ENCODE measurements around the gene CDHR2. TPM values are rescaled to one million over a fixed set of nuclear protein-coding genes. Genes with fewer than 3 reads are reported as not detected.
A peak's percentile ranks its signal among the peaks of the same experiment; 100 is the strongest.

The CDHR2 gene
- total and polyA plus RNA-seq, 2 donors from 2014 or later: 4.2 to 8.0 TPM

DNA sequence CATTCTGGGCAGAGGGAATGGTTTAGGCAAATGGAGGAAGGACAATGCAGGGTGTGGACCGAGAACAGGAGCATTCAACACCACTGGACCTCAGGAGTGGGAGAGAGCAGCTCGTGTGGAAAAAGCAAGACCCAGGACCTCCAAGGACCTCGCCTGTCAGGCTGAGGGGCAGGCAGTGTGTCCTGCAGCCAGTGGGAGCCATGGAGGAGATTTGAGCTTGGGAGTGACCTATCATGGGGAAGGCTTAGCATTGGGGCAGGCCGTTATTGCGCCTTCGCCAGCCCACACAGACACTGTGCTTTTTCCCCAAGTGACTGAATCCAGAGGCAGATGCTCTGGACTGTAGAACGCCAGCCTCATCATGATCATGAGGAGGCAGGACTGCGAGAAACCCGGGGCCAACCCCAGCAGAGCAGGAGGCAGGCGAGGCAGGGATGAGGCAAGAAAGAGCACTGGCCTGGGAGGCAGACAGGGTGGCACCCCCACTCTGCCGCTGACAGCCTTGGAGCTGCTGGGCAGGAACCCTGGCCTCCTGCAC lies 3.3 kb downstream of the CDHR2 start:
- FAIRE-seq: no peak
- H3K9me3 ChIP-seq (ENCODE audit: control insufficient read depth in 2 of 3, insufficient read depth in 1 of 3, low read length in 3 of 3): no peaks in the 10 kb centered on the region
- H3K27me3 ChIP-seq (ENCODE audit: control insufficient read depth, insufficient read depth, low read length): no peaks in the 10 kb centered on the region
- TF ChIP-seq CTCF (IDR thresholded peaks at IDR 0.05; ENCODE audit: borderline replicate concordance, extremely low read depth, insufficient read depth): no peak
- H3K4me3 ChIP-seq (ENCODE audit: low read length in 3 of 3): no peak overlapping the region
- intact Hi-C loops (cut with DNase I): no loop called here
- peaks cover 0 to 22% (median 0%) of the 10 kb centered on the region in 3 donors for H3K4me1 ChIP-seq (ENCODE audit: control insufficient read depth in 2 of 3, insufficient read depth in 2 of 3, low read depth in 1 of 3, low read length in 3 of 3)
- no peak overlapping the region for H3K27ac ChIP-seq (ENCODE audit: low read depth in 2 of 2, low read length in 2 of 2)
- H3K36me3 ChIP-seq (ENCODE audit: control insufficient read depth in 2 of 3, insufficient read depth in 3 of 3, low read length in 3 of 3): no peaks in the 10 kb centered on the region
- no peak overlapping the region for H3K9ac ChIP-seq (ENCODE audit: low read length in 3 of 3)
- DNase-seq: peak in 1 of 5 donors; percentile 51

DNA sequence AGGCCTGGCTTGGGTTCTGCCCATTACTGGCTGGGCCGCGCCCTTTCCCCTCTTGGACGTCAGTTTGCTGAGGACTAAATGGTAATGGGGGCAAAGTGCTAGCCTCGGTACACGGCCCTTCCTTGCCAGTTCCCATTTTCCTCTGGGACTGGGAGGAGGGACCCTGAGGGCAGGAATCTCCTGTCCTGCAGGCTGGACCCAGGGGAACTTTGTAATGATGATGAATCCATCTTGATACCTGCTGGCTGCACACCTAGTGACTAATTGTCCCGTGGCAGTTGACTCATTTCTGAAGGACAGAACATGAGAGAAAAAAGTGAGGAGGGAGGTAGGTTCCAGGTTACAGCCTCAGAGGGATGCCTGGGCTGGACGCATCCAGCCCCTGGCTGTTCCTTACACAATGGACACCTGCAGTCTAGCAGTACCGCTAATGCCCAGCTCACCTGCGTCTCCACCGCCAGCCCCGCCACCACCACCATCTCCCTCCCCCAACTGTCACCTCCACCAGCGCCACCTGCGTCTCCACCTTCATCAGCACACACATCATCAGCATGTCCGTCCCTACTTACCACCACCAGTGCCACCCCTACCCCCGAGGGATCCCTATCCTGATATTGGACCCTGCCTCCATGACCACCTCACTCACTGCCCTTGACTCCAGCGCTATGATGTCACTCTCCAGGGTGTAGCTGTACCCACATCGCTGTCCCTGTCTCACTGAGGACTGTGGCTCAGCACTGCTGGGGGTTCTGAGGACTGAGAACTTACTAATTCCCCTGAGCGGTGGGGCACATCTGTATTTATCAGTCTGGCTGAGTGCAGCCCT lies 4.3 kb downstream of the CDHR2 start:
- Histone ChIP-seq H3K36me3 (ENCODE audit: control insufficient read depth in 2 of 3, insufficient read depth in 3 of 3, low read length in 3 of 3) (no peaks in the 10 kb centered on the region), H3K4me3 (ENCODE audit: low read length in 3 of 3) (no peak overlapping the region), H3K27me3 (ENCODE audit: control insufficient read depth, insufficient read depth, low read length) (no peaks in the 10 kb centered on the region), H3K27ac (ENCODE audit: low read depth in 2 of 2, low read length in 2 of 2) (no peak overlapping the region), H3K9me3 (ENCODE audit: control insufficient read depth in 2 of 3, insufficient read depth in 1 of 3, low read length in 3 of 3) (no peaks in the 10 kb centered on the region), H3K9ac (ENCODE audit: low read length in 3 of 3) (no peak overlapping the region), H3K4me1 (ENCODE audit: control insufficient read depth in 2 of 3, insufficient read depth in 2 of 3, low read depth in 1 of 3, low read length in 3 of 3) (peaks cover 0 to 21% (median 0%) of the 10 kb centered on the region in 3 donors)
- TF ChIP-seq CTCF (IDR thresholded peaks at IDR 0.05; ENCODE audit: borderline replicate concordance, extremely low read depth, insufficient read depth): no peak
- intact Hi-C loops (cut with DNase I): no loop called here
- no peak for DNase-seq
- FAIRE-seq: no peak

- TF ChIP-seq CTCF (IDR thresholded peaks at IDR 0.05; ENCODE audit: borderline replicate concordance, extremely low read depth, insufficient read depth): no peak
- Histone ChIP-seq H3K4me3 (ENCODE audit: low read length in 3 of 3) (no peak overlapping the region), H3K27me3 (ENCODE audit: control insufficient read depth, insufficient read depth, low read length) (no peaks in the 10 kb centered on the region), H3K27ac (ENCODE audit: low read depth in 2 of 2, low read length in 2 of 2) (no peak overlapping the region), H3K4me1 (ENCODE audit: control insufficient read depth in 2 of 3, insufficient read depth in 2 of 3, low read depth in 1 of 3, low read length in 3 of 3) (peaks cover 0 to 6% (median 0%) of the 10 kb centered on the region in 3 donors), H3K9ac (ENCODE audit: low read length in 3 of 3) (no peak overlapping the region), H3K9me3 (ENCODE audit: control insufficient read depth in 2 of 3, insufficient read depth in 1 of 3, low read length in 3 of 3) (no peaks in the 10 kb centered on the region), H3K36me3 (ENCODE audit: control insufficient read depth in 2 of 3, insufficient read depth in 3 of 3, low read length in 3 of 3) (no peaks in the 10 kb centered on the region)
- FAIRE-seq: no peak
- DNase-seq: no peak
- intact Hi-C loops (cut with DNase I): no loop called here
These were observed 8.7 kb downstream of the CDHR2 start for GRCh38 chr5:176557846-176558245.
